AG04449 (cell line): ENCODE data around the gene OSCP1.

Source experiments
- CTCF ChIA-PET: fragments of 350-600 bp; formaldehyde crosslinking; extraction: SDS; loops from one replicate; lab custom pipeline; 2021; ENCODE audit warnings: antibody characterized with exemption; lab: Yijun Ruan, JAX
- POLR2A ChIA-PET: fragments of 400-600, 350-600 bp; formaldehyde crosslinking; extraction: SDS; loops from one replicate; lab custom pipeline; 2020; ENCODE audit warnings: antibody characterized with exemption, inconsistent platforms; lab: Yijun Ruan, JAX
- DNase-seq: peaks from one replicate; pipeline ENCODE4 v3.0.0-alpha.2; 2010; ENCODE audit warnings: low read depth, low spot score
- H3K4me3 ChIP-seq: 2 replicates; pipeline ENCODE4 v1.5.1; 2011; ENCODE audit warnings: low read depth, mild to moderate bottlenecking, control low read depth, low read length
- TF ChIP-seq, protein P1 (sequence below): IDR thresholded peaks from one replicate; pipeline ENCODE4 v1.5.1; 2011; ENCODE audit warnings: mild to moderate bottlenecking, moderate library complexity, low read length, control low read depth, inconsistent platforms; ENCODE audit not compliant: insufficient read depth; ENCODE audit errors: missing control alignments

The OSCP1 gene

DNA sequence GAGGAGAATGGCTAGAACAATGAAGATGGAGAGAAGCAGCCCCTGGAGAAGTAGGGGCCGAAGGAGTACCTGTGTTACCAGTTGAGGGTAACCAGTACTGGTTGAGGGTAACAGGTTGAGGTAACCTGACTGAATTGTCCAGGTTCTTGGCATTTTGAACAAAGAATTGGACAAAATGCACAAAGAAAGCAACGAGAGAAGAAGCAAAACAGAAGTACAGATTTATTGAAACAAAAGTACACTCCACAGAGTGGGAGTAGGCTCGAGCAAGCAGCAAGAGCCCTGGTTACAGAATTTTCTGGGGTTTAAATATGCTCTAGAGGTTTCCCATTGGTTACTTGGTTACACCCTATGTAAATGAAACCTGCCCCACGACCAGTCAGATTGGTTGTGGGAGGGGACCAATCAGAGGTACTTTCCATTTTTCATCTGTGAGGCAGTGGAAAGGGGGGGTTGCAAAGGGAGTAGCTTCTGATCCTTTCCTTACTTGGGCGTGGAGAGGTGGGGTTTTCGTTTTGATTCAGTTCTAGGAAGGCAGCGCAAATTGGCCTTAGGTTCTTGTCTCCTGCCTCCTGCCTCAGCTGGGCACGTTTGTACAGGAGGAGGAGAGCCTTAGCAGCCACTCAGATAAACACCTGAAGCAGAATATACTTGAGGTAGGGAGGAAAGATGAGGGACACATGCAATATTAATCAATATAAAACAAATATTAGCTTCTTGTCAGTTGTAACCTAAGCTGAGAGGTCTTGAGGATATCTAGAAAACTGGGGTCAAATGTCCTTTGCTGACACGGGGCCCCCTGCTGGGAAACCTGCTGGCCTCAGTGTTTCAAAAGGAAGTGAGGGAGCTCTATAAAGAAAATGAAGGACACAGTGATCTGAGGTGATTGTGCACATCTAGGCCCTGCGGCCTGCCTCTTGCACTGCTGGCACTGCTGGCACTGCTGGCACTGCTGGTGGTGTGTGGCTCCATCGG, 38.3 kb downstream of the OSCP1 start:
- no peak for DNase-seq
- TF ChIP-seq, protein P1, sequence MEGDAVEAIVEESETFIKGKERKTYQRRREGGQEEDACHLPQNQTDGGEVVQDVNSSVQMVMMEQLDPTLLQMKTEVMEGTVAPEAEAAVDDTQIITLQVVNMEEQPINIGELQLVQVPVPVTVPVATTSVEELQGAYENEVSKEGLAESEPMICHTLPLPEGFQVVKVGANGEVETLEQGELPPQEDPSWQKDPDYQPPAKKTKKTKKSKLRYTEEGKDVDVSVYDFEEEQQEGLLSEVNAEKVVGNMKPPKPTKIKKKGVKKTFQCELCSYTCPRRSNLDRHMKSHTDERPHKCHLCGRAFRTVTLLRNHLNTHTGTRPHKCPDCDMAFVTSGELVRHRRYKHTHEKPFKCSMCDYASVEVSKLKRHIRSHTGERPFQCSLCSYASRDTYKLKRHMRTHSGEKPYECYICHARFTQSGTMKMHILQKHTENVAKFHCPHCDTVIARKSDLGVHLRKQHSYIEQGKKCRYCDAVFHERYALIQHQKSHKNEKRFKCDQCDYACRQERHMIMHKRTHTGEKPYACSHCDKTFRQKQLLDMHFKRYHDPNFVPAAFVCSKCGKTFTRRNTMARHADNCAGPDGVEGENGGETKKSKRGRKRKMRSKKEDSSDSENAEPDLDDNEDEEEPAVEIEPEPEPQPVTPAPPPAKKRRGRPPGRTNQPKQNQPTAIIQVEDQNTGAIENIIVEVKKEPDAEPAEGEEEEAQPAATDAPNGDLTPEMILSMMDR: no peak
- CTCF ChIA-PET: interaction anchor here (0.6 to 5.7 kb wide), 8 partner anchors 8 to 240 kb away, joined by 3 to 42 read pairs (median 5); no protein-coding TSS in a partner anchor
- POLR2A ChIA-PET: no interaction called here
- H3K4me3 ChIP-seq: no peak overlapping the region

DNA sequence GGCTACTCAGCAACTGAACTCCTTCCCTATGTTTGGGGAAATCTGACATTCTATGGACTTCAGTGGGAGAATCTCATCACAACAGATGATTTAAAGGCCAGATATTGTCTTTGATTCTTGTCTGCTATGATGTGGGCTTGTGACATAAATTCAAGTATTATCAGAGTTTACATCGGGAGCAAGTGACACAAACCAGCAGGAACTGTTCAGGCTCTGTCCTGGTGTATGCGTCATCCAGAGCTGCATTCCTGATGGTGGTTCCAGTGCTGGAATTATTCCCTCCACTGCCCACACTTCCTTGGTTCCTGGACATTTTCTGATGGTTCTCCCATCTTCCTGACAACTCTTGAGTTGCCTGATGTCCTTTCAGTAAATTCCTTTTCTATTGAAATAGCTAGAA, 41.8 kb downstream of the OSCP1 start:
- ChIA-PET CTCF (interaction anchor here (0.6 to 2.5 kb wide), 8 partner anchors 9 to 108 kb away, joined by 3 to 13 read pairs (median 6); no protein-coding TSS in a partner anchor), POLR2A (interaction anchor here (1.0 kb wide), 1 partner anchor 22 kb away, joined by 4 read pairs; no protein-coding TSS in a partner anchor)
- TF ChIP-seq, protein P1: no peak
- DNase-seq: no peak
- no peak overlapping the region for H3K4me3 ChIP-seq

DNA sequence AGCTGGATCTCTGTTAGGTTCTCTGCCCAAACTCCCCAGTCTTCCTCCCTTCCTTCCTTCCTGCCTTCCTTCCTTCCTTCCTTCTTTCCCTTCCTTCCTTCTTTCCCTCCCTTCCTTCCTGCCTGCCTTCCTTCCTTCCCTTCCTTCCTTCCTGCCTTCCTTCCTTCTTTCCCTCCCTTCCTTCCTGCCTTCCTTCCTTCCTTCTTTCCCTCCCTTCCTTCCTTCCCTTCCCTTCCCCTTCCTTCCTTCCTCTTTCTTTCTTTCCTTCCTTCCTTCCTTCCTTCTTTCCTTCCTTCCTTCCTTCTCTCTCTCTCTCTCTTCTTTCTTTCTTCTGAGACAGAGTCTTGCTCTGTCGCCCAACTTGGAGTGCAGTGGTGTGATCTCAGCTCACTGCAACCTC, 43.8 kb downstream of the OSCP1 start:
- H3K4me3 ChIP-seq: no peak overlapping the region
- TF ChIP-seq, protein P1: no peak
- POLR2A ChIA-PET: no interaction called here
- CTCF ChIA-PET: interaction anchor here (1.2 to 2.0 kb wide), 2 partner anchors 8 to 14 kb away, joined by 4 to 6 read pairs; no protein-coding TSS in a partner anchor
- DNase-seq: no peak

DNA sequence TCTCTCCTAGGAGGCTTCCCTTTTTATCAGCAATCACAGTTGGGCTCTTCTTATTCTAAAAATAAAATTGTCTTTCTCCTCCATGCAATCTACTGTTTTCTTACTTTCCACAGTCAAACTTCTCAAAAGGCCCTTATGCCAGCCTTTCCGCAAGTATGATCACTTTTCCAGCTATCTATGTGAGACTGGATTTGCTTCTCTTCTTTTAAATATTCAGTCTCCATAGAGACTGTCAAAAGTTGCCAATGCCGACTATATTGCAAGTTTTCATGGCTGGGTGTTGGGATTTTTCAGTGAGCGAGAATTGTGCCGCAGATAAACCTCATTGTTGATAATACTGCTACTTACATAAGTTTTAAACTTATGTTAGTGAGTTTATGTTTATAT, 47.8 kb downstream of the OSCP1 start:
- no peak for DNase-seq
- TF ChIP-seq, protein P1: no peak
- ChIA-PET CTCF (no interaction called here), POLR2A (interaction anchor here (0.5 kb wide), 1 partner anchor 1137 kb away, joined by 3 read pairs; no protein-coding TSS in a partner anchor)
- no peak overlapping the region for H3K4me3 ChIP-seq

DNA sequence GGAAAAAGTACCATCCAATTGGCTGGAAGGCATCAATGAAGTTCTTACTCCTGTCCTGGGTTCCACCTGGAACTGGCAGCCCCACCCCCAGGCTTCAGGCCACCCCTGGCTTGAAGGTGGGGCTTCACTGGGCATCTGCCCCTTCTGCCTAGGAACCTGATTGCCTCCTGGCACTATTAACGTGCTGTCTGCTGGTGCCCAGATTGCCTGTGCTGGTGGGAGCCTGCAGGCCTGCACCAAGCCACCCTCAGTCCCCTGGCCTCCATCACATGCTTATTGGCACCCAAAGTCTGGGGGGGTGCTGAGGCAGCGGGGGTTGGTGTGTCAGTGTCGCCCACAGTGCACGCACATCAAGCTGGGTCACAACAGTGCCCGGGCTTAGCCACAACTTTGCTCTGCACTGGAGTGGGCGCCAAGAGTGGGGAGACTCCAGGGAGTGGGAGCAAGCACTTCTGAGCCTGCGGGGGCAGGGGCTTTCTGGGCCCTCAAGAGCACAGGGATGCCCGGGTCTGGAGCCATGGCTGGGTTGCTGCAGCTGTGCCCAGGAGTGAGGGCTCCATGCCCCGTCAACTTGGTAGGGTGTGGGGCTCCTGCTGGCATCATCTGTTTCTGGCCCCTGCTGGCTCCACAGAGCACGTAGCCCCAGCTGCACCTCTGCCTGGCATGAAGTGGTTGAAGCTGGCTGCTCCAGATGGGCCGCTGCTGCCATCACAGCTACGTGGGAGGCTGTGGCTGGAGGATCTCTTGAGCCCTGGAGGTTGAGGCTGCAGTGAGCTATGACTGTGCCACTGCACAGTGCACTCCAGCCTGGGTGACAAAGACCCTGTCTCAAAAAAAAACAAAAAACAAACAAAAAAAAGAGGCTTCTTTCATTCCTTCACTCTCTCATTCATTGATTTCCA, 48.4 kb downstream of the OSCP1 start:
- POLR2A ChIA-PET: interaction anchor here (0.6 to 1.5 kb wide), 3 partner anchors 15 to 59 kb away, joined by 3 to 11 read pairs (median 4); no protein-coding TSS in a partner anchor
- DNase-seq: no peak
- H3K4me3 ChIP-seq: no peak overlapping the region
- TF ChIP-seq, protein P1: no peak
- CTCF ChIA-PET: interaction anchor here (1.3 kb wide), 1 partner anchor 13 kb away, joined by 4 read pairs; no protein-coding TSS in a partner anchor
